HepG2 (cell line): ENCODE measurements around the gene TRAP1. TPM values are rescaled to one million over a fixed set of nuclear protein-coding genes. Genes with fewer than 3 reads are reported as not detected.

Experiments
- CBX1 ChIP-seq: IDR thresholded peaks from one replicate; pipeline ENCODE4 v1.6.1; 2016; ENCODE audit warnings: antibody characterized with exemption, low read depth
- CENPX ChIP-seq: sonication (generic); formaldehyde crosslinking; IDR thresholded peaks from 2 replicates; pipeline ENCODE4 v1.9.0; 2021; ENCODE audit warnings: mild to moderate bottlenecking, missing genetic modification reagents, moderate library complexity
- DR1 ChIP-seq: sonication (generic); formaldehyde crosslinking; IDR thresholded peaks from 2 replicates; pipeline ENCODE4 v1.8.0; 2021; ENCODE audit warnings: mild to moderate bottlenecking, missing genetic modification reagents, inconsistent platforms
- HNRNPK ChIP-seq: fragments of 200-400 bp; formaldehyde crosslinking; IDR thresholded peaks from 2 replicates; pipeline ENCODE4 v1.6.1; 2018; ENCODE audit warnings: low read length, low read depth, moderate library complexity, mild to moderate bottlenecking; ENCODE audit not compliant: poor library complexity, severe bottlenecking
- IRX3 ChIP-seq: sonication (generic); formaldehyde crosslinking; IDR thresholded peaks from 2 replicates; pipeline ENCODE4 v1.8.1; 2023; ENCODE audit warnings: mild to moderate bottlenecking, low read depth, missing genetic modification reagents, borderline replicate concordance
- KMT2B ChIP-seq: IDR thresholded peaks from 2 replicates; pipeline ENCODE4 v1.6.1; 2016; ENCODE audit warnings: missing genetic modification reagents, missing compliant biosample characterization
- MED13 ChIP-seq: sonication (generic); formaldehyde crosslinking; IDR thresholded peaks from 2 replicates; pipeline ENCODE4 v1.5.0; 2020; ENCODE audit warnings: missing genetic modification reagents
- RFX1 ChIP-seq: fragments of 450-650 bp; IDR thresholded peaks from 2 replicates; pipeline ENCODE4 v1.6.1; 2017
- SIX1 ChIP-seq: sonication (generic); formaldehyde crosslinking; IDR thresholded peaks from 2 replicates; pipeline ENCODE4 v1.4.0; 2020; ENCODE audit warnings: missing genetic modification reagents, borderline replicate concordance
- SPEN ChIP-seq: sonication (generic); formaldehyde crosslinking; IDR thresholded peaks from 2 replicates; pipeline ENCODE4 v1.5.1; 2020; ENCODE audit warnings: low read depth, mild to moderate bottlenecking, missing genetic modification reagents
- TMF1 ChIP-seq: sonication (generic); formaldehyde crosslinking; IDR thresholded peaks from 2 replicates; pipeline ENCODE4 v1.8.1; 2022; ENCODE audit warnings: low read depth, missing genetic modification reagents
- TRIM24 ChIP-seq: sonication (generic); formaldehyde crosslinking; IDR thresholded peaks from 2 replicates; pipeline ENCODE4 v1.8.0; 2022; ENCODE audit warnings: mild to moderate bottlenecking, missing genetic modification reagents
- ZFP36 ChIP-seq: fragments of 150-350 bp; IDR thresholded peaks from 2 replicates; pipeline ENCODE4 v1.6.1; 2018; ENCODE audit warnings: borderline replicate concordance, low read length, low read depth; ENCODE audit not compliant: partially characterized antibody
- ZMAT3 ChIP-seq: sonication (generic); formaldehyde crosslinking; conservative IDR thresholded peaks from 2 replicates; pipeline ENCODE4 v1.7.0; 2021; ENCODE audit warnings: missing genetic modification reagents
- ZNF121 ChIP-seq: sonication (generic); formaldehyde crosslinking; IDR thresholded peaks from 2 replicates; pipeline ENCODE4 v1.5.0; 2020; ENCODE audit warnings: mild to moderate bottlenecking, missing genetic modification reagents
- ZNF124 ChIP-seq: sonication (generic); formaldehyde crosslinking; IDR thresholded peaks from 2 replicates; pipeline ENCODE4 v1.4.0; 2020; ENCODE audit warnings: missing genetic modification reagents
- ZNF20 ChIP-seq: sonication (generic); formaldehyde crosslinking; IDR thresholded peaks from 2 replicates; pipeline ENCODE4 v1.4.0; 2020; ENCODE audit warnings: mild to moderate bottlenecking, moderate library complexity, missing genetic modification reagents
- ZNF225 ChIP-seq: sonication (generic); formaldehyde crosslinking; IDR thresholded peaks from 2 replicates; pipeline ENCODE4 v1.4.0; 2020; ENCODE audit warnings: mild to moderate bottlenecking, missing genetic modification reagents
- ZNF230 ChIP-seq: sonication (generic); formaldehyde crosslinking; IDR thresholded peaks from 2 replicates; pipeline ENCODE4 v1.4.0; 2020; ENCODE audit warnings: mild to moderate bottlenecking, missing genetic modification reagents
- ZNF563 ChIP-seq: sonication (generic); formaldehyde crosslinking; IDR thresholded peaks from 2 replicates; pipeline ENCODE4 v1.8.0; 2022; ENCODE audit warnings: mild to moderate bottlenecking, moderate library complexity, missing genetic modification reagents
- ZNF570 ChIP-seq: sonication (generic); formaldehyde crosslinking; IDR thresholded peaks from 2 replicates; pipeline ENCODE4 v1.4.0; 2020; ENCODE audit warnings: mild to moderate bottlenecking, missing genetic modification reagents, borderline replicate concordance
- ZNF761 ChIP-seq: sonication (generic); formaldehyde crosslinking; conservative IDR thresholded peaks from 2 replicates; pipeline ENCODE4 v1.4.0; 2020; ENCODE audit warnings: mild to moderate bottlenecking, missing genetic modification reagents
- ZNF766 ChIP-seq: sonication (generic); formaldehyde crosslinking; IDR thresholded peaks from 2 replicates; pipeline ENCODE4 v1.5.0; 2020; ENCODE audit warnings: missing genetic modification reagents, borderline replicate concordance
- ZSCAN31 ChIP-seq: sonication (generic); formaldehyde crosslinking; IDR thresholded peaks from 2 replicates; pipeline ENCODE4 v1.5.0; 2020; ENCODE audit warnings: low read depth, mild to moderate bottlenecking, missing genetic modification reagents
- polyA plus RNA-seq, 8 experiments: library from polyadenylated mRNA; depleted of rRNA in 3 of 8; stranded (reverse) in 7 of 8; unstranded in 1 of 8; fragments of >200 nt; fragmentation: Illumina TruSeq in 4 of 8; extraction: Trizol in 4 of 8; gene quantifications; 2 replicates each; pipeline versions ENCODE4 v1.2.1 to v1.2.3, GENCODE V29; 2011 to 2016; ENCODE audit warnings: low read depth in 4 of 8, missing spikeins in 1 of 8, mixed read lengths in 1 of 8; ENCODE audit not compliant: insufficient read depth in 1 of 8
- total RNA-seq, 5 experiments: library from RNA; depleted of rRNA; stranded (reverse); fragments of >200 nt; fragmentation: Illumina TruSeq; extraction: Trizol; gene quantifications; 2 replicates each; pipeline ENCODE4 v1.2.3, GENCODE V29; 2016; ENCODE audit warnings: low read depth in 1 of 5
- TF ChIP-seq, protein P1 (sequence below): sonication (generic); formaldehyde crosslinking; IDR thresholded peaks from 2 replicates; pipeline ENCODE4 v1.8.1; 2023; ENCODE audit warnings: mild to moderate bottlenecking, moderate library complexity, missing genetic modification reagents
- TF ChIP-seq, protein P2 (sequence below): sonication (generic); formaldehyde crosslinking; IDR thresholded peaks from 2 replicates; pipeline ENCODE4 v1.8.1; 2023; ENCODE audit warnings: missing genetic modification reagents, mild to moderate bottlenecking, borderline replicate concordance
- TF ChIP-seq, protein P3 (sequence below): sonication (generic); formaldehyde crosslinking; IDR thresholded peaks from 2 replicates; pipeline ENCODE4 v1.5.0; 2020; ENCODE audit warnings: mild to moderate bottlenecking, low read depth, missing genetic modification reagents, borderline replicate concordance
- TF ChIP-seq, protein P4 (sequence below): fragments of 450-650 bp; IDR thresholded peaks from 2 replicates; pipeline ENCODE4 v1.6.1; 2016

The TRAP1 gene
- total and polyA plus RNA-seq, 2 of the 13 experiments (the other 11 are each of a cell fraction or from before 2014, with no cell fraction given) = 127 to 240 TPM

DNA sequence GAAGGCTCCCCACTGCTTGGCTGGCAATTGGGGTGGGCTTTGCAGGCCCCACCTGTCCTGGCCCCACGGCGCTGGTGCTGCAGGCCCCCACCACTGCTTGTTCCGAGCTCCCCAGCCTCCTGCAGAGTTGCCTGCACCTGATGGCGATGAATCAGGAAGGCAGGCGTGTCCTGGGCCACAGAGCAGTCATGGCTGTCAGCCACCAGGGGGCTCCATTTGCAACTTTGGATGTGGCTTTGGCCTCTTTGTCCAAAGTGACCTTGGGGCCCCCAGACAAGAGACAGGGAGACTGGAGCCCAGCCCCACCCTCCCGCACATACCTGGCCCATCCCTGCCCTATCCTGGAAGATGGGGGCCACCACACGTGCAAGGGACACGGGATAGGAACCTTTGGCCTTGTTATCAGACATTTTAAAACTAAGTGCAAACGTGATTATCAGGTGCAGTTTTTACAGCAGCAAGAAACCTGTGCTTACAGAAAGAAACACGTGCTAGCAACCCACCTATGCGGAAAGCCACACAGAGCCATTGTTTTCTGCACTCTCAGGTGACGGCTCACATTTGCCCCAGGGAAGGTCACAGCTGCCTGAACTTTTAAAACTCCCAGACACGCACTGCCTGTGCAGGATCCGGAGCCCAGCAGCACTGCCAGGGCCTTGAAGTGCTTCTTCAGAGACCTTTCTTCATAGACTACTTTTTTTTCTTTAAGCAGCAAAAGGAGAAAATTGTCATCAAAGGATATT lies 62.9 kb downstream of the TRAP1 start, which contains the start of gene DNASE1 (continued):
- TF ChIP-seq, protein P1, sequence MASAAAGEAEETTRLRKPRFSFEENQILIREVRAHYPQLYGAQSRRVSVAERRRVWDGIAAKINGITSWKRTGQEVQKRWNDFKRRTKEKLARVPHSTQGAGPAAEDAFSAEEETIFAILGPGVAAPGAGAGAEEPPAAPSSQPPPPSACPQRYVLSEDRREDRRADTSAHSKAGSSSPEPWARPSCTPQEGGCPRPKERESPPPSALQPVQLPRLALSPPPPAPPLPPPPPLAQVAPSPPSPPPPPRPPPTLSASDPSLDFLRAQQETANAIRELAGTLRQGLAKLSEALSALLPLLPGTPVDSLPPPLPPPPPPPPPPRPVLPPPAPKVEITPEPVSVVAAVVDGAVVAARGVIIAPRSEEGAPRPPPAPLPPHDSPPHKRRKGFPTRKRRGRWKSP = peak; percentile 29; the same call in 1 of the 2 replicates
- TF ChIP-seq ZNF121 (CRISPR knock-in tag) (peak; percentile 49; the same call in 1 of the 2 replicates), DR1 (CRISPR knock-in tag) (no peak), TMF1 (CRISPR knock-in tag) (no peak), HNRNPK (no peak), ZNF761 (CRISPR knock-in tag) (no peak), TRIM24 (CRISPR knock-in tag) (no peak), ZNF766 (CRISPR knock-in tag) (no peak; the same call in 1 of the 2 replicates), SPEN (CRISPR knock-in tag) (no peak; the same call in 1 of the 2 replicates), ZNF570 (CRISPR knock-in tag) (no peak), KMT2B (CRISPR knock-in tag) (no peak), ZMAT3 (CRISPR knock-in tag) (no peak), ZNF124 (CRISPR knock-in tag) (no peak), MED13 (CRISPR knock-in tag) (no peak), ZFP36 (no peak), IRX3 (CRISPR knock-in tag) (no peak), CENPX (CRISPR knock-in tag) (no peak), CBX1 (no peak), ZNF563 (CRISPR knock-in tag) (peak; percentile 31; the same call in 1 of the 2 replicates), RFX1 (no peak), ZNF230 (CRISPR knock-in tag) (0 out of 2 replicates have a peak, but pooled peaks have one; percentile 14), ZNF225 (CRISPR knock-in tag) (no peak), ZNF20 (no peak), SIX1 (CRISPR knock-in tag) (no peak), ZSCAN31 (0 out of 2 replicates have a peak, but pooled peaks have one; percentile 50)
- TF ChIP-seq, protein P2, sequence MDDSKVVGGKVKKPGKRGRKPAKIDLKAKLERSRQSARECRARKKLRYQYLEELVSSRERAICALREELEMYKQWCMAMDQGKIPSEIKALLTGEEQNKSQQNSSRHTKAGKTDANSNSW (CRISPR knock-in tag) = no peak
- TF ChIP-seq, protein P3, sequence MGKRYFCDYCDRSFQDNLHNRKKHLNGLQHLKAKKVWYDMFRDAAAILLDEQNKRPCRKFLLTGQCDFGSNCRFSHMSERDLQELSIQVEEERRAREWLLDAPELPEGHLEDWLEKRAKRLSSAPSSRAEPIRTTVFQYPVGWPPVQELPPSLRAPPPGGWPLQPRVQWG (CRISPR knock-in tag) = no peak
- TF ChIP-seq, protein P4, sequence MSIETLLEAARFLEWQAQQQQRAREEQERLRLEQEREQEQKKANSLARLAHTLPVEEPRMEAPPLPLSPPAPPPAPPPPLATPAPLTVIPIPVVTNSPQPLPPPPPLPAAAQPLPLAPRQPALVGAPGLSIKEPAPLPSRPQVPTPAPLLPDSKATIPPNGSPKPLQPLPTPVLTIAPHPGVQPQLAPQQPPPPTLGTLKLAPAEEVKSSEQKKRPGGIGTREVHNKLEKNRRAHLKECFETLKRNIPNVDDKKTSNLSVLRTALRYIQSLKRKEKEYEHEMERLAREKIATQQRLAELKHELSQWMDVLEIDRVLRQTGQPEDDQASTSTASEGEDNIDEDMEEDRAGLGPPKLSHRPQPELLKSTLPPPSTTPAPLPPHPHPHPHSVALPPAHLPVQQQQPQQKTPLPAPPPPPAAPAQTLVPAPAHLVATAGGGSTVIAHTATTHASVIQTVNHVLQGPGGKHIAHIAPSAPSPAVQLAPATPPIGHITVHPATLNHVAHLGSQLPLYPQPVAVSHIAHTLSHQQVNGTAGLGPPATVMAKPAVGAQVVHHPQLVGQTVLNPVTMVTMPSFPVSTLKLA = 0 out of 2 replicates have a peak, but pooled peaks have one; percentile 4
